HG02623 (cell line): ENCODE data around the gene ARHGEF2.
"Not testable (repeated sequence)": the region's sequence is repeated elsewhere in the genome, so short reads cannot be mapped to it uniquely, and the experiment has no call there.

Experiments used
- ATAC-seq: cut with Tn5 transposase; IDR thresholded peaks from one replicate; pipeline ENCODE4 v1.9.1; 2021; ENCODE audit warnings: moderate library complexity; ENCODE audit not compliant: unreplicated experiment

ARHGEF2 gene

GRCh38 chr1:155993595-155993994 is 15.2 kb upstream of the ARHGEF2 start:
- no peak for ATAC-seq

- no peak for ATAC-seq
These were observed 11.8 kb upstream of the ARHGEF2 start for GRCh38 chr1:155990005-155990739.

GRCh38 chr1:155989242-155990004 is 11.1 kb upstream of the ARHGEF2 start:
- ATAC-seq = no peak

GRCh38 chr1:155984903-155985645 is 6.7 kb upstream of the ARHGEF2 start:
- not testable (repeated sequence) for ATAC-seq

GRCh38 chr1:155984341-155984740 is 6.0 kb upstream of the ARHGEF2 start:
- no peak for ATAC-seq

GRCh38 chr1:155983191-155984024 is 5.1 kb upstream of the ARHGEF2 start:
- no peak for ATAC-seq

- ATAC-seq = no peak
These were observed 3.8 kb upstream of the ARHGEF2 start for GRCh38 chr1:155982106-155982505.

GRCh38 chr1:155981266-155982088 is 3.1 kb upstream of the ARHGEF2 start:
- ATAC-seq = no peak

GRCh38 chr1:155979597-155980343 is 1.4 kb upstream of the ARHGEF2 start:
- ATAC-seq = no peak

- no peak for ATAC-seq
These were observed 654 bp upstream of the ARHGEF2 start for GRCh38 chr1:155978973-155979429.

GRCh38 chr1:155977690-155978324 is 540 bp downstream of the ARHGEF2 start:
- ATAC-seq = no peak

- ATAC-seq = no peak
These were observed 1.2 kb downstream of the ARHGEF2 start for GRCh38 chr1:155976913-155977689.

GRCh38 chr1:155976062-155976912 is 2.1 kb downstream of the ARHGEF2 start:
- ATAC-seq = no peak

- no peak for ATAC-seq
These were observed 2.8 kb downstream of the ARHGEF2 start for GRCh38 chr1:155975375-155976061.

GRCh38 chr1:155974208-155975115 is 3.9 kb downstream of the ARHGEF2 start:
- no peak for ATAC-seq
